Measurements from ENCODE around the gene WDR38. TPM values are rescaled to one million over a fixed set of nuclear protein-coding genes. Genes with fewer than 3 reads are reported as not detected.

The WDR38 gene
- total RNA-seq, 1 experiment from 2014 or later = not detected

DNA sequence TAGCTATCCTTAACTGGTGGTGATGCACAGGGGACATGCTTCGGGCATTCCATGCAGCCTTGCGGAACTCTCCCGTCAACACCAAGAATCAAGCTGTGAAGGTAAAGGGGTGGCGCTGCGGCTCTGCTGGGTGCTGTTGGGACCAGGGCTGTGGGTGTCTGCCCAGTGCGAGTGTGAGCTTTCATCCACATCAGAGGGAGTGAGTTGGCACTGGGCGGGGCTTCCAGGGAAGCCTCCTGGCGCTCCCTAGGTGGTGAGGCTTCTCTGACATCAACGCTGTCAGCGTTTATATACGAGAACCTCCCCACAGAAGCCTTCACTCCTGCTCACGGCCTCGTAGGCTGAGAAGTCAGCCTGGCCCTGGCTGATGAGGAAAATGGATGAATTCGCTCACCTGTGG, 20.4 kb downstream of the WDR38 start:
- in situ Hi-C loops (cut with HindIII; ENCODE audit: low pct_unique_long_range_greater_than_20kb, low sequenced_read_pairs) = no loop called here
- peak; percentile 72 for DNase-seq (ENCODE audit: low read depth)

DNA sequence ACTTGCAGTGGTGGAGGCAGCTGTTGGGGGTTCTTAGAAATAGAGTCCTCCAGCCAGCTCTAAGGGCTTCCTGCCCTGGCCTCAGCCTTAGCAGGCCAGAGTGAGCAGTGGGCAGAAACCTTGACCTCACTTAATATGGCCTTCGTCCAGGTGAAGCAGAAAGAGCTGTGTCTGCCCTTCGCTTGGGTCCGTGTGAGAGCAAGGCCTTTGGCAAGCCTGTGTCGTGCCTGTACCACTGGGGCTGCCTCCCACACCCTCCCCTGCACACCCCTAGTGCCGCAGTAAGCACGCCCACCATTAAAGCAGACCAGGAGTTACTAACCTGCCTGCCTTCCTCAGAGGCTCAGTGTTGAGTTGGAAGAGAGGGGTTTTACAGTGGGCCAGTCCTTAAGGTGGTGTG, 22.2 kb downstream of the WDR38 start:
- in situ Hi-C loops (cut with HindIII; ENCODE audit: low pct_unique_long_range_greater_than_20kb, low sequenced_read_pairs) = no loop called here

DNA sequence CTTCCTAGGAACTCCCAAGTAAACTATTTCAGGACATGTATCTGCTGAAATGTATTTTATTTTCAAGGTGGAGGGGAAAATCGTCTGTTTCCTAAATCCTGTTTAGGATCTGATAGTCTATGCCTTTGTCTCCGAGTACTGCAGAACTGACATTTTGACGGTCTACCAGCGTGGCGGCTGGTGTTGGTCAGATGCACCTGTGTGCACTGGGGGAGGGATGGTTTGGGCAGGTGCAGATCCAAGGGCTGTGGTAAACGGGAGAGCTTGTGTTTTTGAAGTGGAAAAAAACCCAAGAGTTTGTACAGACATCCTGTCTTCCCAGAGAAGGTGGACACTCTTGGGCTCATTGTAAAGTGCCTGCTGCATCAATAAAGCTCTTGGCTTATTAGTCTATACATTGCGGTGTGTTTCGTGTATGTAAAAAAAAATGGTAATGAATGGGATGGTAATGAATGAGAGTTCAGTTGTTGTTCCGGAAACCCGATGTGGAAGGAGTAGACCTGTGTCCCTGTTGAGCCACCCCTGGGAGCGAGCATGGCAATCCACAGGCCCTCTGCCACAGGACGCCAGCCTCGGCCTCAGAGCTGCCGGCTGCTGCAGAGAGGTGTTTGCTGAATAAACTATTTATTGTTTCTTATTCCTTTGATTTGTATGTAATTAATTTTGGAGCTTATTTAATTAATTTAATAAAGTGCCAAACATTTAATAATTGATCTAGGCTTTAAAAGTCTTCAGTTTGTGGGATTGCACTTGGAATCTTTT, 23.9 kb downstream of the WDR38 start:
- no peak for DNase-seq (ENCODE audit: low read depth)

More for the DNA sequence above, 22.2 kb downstream of the WDR38 start:
- no peak for DNase-seq (ENCODE audit: low read depth)

DNA sequence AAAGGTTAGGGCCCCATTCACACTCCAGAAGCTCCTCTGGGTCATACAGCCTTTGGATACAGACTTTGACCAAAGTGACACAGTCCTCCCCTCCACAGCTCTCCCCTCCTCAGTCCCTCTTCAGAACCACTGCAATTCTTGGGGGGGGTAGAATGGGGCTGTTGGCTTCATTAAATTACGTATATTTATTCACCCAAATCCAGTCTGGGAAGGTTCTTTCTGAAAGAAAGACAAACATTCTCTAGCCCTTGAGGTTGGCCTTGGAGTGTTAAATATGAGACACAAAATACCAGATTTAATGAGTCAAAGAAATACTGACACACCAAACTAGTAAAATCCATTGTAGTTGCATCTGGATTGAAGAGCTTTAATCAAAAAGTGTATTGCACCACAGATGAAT, 24.8 kb downstream of the WDR38 start:
- no peak for DNase-seq (ENCODE audit: low read depth)
- in situ Hi-C loops (cut with HindIII; ENCODE audit: low pct_unique_long_range_greater_than_20kb, low sequenced_read_pairs) = no loop called here

More for the DNA sequence above, 23.9 kb downstream of the WDR38 start:
- in situ Hi-C loops (cut with HindIII; ENCODE audit: low pct_unique_long_range_greater_than_20kb, low sequenced_read_pairs) = no loop called here

DNA sequence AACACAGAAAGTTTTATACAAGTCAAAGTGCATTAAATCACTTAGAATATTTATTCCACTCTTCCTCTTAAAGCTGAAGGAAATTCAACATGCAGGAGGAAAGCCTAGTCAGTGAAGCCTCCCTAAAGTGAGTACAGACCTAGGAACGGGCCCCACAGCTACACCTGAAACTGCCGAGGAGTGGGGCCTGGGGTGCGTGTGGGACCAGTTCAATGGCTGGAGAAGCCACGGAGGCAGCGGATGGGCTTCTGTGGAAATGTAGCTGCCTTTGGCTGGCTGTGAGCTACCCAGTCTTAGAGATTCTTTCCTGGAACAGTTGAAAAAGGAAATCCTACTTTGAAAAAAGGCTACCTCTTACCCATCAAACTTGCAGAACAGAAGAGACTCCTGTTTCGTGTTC, 25.3 kb downstream of the WDR38 start:
- in situ Hi-C loops (cut with HindIII; ENCODE audit: low pct_unique_long_range_greater_than_20kb, low sequenced_read_pairs) = no loop called here
- DNase-seq (ENCODE audit: low read depth) = no peak

DNA sequence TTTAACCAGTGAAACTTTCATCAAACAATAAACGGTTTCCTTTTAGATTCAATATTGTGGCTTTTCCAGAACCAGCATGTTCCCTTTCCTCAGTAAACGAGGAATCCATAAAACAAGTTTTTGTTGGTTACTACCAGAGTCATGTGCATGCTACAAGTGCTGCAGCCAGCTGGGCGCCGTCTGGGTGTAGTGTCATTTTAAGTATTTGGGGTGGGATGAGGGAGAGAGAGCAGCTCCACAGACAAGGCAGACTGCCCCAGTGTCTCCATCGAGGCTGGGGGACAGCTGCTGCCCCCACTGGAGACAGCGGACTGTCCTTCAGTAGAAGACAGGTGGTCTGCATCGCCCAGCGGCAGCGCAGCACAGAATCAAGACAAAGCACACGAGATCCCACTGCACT, 26.0 kb downstream of the WDR38 start:
- DNase-seq (ENCODE audit: low read depth) = no peak
- in situ Hi-C loops (cut with HindIII; ENCODE audit: low pct_unique_long_range_greater_than_20kb, low sequenced_read_pairs) = no loop called here

DNA sequence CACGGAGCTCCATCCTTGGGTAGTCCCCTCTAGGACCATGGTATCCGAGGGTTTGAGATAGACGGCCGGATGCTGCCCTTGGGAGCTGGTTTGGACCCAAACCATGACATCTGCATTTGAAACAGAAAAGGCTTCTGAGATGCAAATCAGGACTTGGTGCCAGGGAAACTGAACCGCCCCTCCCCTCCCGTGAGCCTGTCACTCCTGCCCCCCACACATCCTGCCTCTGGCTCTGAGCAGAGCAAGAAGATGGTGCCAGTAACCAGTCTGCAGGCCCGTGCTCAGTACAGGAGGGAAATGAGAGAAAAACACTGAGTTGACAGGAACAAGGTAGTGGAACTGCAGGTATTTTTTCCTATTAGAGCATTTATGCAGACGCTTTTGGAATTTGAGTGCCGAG, 27.2 kb downstream of the WDR38 start:
- in situ Hi-C loops (cut with HindIII; ENCODE audit: low pct_unique_long_range_greater_than_20kb, low sequenced_read_pairs) = no loop called here
- no peak for DNase-seq (ENCODE audit: low read depth)

DNA sequence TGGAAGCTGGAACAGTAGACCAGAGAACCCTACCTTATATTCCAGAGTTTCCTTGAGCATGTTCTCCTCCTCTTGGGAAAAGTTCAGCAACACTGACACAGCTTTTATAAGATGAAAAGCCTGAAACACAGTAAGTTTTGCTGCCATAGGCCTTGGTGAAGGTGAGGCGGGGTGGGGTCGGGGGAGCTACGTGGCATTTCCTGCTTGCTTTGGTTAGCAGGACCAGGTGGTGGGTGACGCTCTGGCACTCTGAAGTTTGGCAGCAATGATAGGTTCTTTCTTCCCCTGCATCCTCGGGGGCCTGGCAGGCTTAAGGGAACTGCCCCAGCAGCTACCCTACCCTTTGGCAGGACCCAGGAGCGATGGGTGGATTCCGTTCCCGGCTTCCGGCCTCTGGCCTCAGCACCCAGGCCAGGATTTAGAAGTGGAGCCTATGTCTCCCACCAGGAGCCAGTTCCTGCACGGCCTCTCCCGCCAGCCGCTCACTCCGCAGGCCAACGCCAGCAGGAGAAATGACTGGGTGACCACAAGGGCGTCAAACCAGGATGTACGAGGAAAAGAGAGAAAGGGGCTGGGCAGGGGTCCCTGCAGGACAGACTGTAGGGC, 28.0 kb downstream of the WDR38 start:
- in situ Hi-C loops (cut with HindIII; ENCODE audit: low pct_unique_long_range_greater_than_20kb, low sequenced_read_pairs) = no loop called here
- DNase-seq (ENCODE audit: low read depth) = no peak

DNA sequence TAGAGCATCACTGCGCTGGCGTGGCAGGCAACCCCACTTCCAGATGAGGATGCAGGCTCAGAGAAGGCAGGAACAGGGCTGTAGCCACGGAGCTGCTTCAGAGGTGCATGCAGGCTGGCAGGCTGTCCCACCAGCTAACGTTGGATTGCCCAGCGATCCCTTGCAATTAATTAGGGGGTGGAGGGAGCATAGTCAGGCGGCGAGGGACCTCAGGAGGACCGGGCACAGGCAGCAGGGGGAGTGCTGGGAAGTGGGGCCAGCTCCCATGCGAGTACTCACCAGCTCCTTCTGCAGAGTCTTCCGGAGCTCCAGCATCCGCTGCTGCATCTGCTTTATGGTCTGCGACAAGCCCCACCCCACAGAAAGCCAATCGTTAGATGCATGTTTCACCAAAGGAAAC, 29.0 kb downstream of the WDR38 start:
- in situ Hi-C loops (cut with HindIII; ENCODE audit: low pct_unique_long_range_greater_than_20kb, low sequenced_read_pairs) = no loop called here

DNA sequence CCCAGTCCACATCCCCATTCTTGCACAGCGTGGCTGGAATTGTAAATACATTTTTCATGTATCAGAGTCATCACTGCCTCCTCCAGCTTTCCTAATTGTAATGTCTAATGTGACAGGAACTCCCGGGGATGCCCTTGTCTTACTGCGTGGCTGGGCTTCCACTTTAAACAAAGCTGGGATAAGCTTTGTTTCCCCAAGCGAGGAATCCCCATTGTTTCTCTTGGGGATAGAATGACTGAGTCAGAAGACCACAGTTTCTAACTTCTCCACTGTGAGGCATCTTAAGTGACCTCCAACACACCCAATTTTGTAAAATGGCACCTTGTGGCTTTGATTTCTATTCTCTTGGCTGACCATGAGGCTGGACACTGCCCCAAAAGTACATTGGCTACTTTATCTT, 31.1 kb downstream of the WDR38 start:
- no peak for DNase-seq (ENCODE audit: low read depth)
- in situ Hi-C loops (cut with HindIII; ENCODE audit: low pct_unique_long_range_greater_than_20kb, low sequenced_read_pairs) = no loop called here

More for the DNA sequence above, 29.0 kb downstream of the WDR38 start:
- no peak for DNase-seq (ENCODE audit: low read depth)

DNA sequence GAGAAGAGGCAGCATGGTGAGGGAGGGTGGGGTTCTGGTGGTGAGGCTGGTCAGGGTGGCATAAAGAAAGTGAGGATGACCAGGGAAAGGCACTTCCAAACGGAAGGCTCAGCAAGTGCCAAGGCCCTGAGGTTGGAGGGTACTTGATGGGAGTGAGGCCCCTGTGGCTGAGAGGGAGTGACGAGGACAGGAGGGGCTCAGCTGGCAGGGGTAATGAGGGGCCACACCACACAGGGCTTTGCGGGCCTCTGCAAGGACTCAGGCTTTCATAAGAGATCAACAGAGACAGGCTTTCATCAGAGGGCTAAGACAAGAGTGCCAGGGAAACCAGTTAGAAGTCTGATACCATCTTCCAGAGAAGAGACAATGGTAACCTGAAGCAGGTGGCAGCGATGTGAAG, 32.3 kb downstream of the WDR38 start:
- in situ Hi-C loops (cut with HindIII; ENCODE audit: low pct_unique_long_range_greater_than_20kb, low sequenced_read_pairs) = no loop called here
- DNase-seq (ENCODE audit: low read depth) = no peak

DNA sequence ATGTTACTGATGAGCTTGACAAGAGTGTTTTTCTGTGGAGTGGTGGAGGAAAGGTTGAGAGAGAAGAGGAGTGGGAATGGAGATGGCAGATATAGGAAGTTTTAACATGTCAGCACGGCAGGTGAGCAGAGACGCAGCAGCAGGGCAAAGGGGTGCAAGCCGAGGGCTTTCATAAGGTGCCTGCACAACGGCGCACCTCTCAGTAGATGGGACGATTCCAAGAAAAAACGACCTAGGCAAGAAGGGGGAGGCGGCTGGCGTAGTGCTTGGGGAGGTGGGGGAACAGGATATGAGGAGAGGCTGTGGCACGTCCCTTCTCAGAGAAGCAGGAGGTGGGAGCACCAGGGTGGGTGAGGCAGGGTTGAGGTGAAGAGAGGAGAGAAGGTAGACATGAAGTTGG, 33.2 kb downstream of the WDR38 start:
- in situ Hi-C loops (cut with HindIII; ENCODE audit: low pct_unique_long_range_greater_than_20kb, low sequenced_read_pairs) = no loop called here
- no peak for DNase-seq (ENCODE audit: low read depth)

DNA sequence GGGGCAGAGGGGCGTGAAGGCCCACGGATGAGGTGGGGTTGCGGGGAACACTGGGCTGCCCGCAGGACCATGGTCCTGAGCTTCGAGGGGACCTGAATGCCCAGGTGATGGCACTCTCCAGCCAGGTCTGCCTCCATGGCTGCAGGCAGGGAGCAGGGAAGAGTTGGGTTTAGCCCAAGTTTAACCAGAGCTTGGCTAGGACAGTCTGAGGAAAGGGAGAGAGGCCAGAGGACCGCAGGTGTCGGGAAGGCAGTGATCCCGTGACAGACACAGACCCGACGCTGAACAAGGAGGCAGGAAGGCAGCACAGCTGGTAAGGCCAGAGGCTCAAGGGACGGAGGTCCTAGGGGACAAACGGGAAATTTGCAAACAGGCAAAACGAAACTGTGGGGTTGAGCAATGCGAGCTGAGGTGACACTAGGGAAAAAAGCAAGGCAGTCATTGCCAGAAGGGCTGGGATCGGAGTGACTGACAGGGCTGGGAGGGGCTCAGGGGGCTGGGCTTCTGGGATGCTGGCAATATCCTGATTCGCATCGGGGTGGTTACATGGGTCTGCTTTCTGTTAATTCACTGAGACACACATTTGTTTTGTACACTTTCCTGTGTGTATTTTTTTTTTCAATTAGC, 33.7 kb downstream of the WDR38 start:
- in situ Hi-C loops (cut with HindIII; ENCODE audit: low pct_unique_long_range_greater_than_20kb, low sequenced_read_pairs) = no loop called here
- DNase-seq (ENCODE audit: low read depth) = no peak

DNA sequence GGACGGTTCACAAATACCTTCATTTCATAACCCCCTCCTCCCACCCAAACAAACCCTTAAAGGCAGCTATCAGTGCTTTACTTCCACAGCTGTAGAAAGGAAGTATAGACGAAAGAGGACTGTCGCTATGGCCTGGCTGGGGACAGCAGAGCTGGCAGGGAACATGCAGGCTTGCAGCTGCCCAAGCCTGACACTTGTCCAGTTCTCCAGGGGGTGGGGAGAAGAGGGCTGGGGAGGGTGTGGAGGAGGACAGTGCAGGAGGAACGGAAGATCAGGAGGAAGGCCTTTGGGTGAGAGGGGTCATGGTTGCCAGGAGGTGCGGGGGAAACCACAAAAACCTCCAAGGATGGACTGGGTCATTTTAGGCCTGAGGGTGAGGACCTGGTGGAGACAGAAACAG, 34.6 kb downstream of the WDR38 start:
- in situ Hi-C loops (cut with HindIII; ENCODE audit: low pct_unique_long_range_greater_than_20kb, low sequenced_read_pairs) = no loop called here
- DNase-seq (ENCODE audit: low read depth) = no peak

DNA sequence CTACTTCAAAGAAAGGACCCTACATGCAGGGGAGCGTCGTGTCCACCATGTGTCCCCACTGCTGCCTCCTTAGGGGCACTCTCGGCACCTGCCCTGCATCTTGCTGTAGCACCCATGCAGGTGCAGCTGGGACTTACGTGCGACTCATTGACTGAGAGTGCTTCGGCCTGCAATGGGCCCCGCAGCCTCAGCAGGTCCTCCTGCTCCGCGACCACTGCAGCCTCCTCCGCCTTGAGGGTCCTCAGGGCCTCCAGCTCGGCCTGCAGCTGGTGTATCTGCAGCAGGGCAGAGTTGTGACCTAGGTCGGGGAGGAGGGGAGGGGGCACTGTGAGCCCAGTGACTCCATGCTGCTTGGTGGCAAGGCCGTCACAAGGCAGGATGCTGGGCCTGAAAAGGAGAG, 35.7 kb downstream of the WDR38 start:
- in situ Hi-C loops (cut with HindIII; ENCODE audit: low pct_unique_long_range_greater_than_20kb, low sequenced_read_pairs) = no loop called here
- no peak for DNase-seq (ENCODE audit: low read depth)

DNA sequence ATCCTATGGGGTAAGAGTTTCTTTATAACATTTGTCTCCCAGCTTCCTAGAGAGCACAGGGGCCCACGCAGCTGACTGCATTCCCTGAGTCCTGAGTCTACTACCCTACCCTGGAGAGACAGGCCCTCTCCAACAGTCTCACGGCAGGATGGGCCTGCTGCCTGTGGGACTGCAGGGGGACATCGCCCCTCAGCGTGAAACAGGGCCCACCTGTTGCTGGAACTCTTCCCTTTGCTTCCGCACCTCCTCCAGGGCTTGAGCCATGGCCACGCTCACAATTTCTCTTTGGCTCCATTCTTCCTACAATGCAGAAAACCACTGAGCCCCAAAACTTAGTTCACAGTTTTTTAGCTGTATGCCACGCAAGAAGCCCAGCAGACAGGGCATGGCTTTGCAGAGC, 36.9 kb downstream of the WDR38 start:
- in situ Hi-C loops (cut with HindIII; ENCODE audit: low pct_unique_long_range_greater_than_20kb, low sequenced_read_pairs) = no loop called here
- DNase-seq (ENCODE audit: low read depth) = no peak

DNA sequence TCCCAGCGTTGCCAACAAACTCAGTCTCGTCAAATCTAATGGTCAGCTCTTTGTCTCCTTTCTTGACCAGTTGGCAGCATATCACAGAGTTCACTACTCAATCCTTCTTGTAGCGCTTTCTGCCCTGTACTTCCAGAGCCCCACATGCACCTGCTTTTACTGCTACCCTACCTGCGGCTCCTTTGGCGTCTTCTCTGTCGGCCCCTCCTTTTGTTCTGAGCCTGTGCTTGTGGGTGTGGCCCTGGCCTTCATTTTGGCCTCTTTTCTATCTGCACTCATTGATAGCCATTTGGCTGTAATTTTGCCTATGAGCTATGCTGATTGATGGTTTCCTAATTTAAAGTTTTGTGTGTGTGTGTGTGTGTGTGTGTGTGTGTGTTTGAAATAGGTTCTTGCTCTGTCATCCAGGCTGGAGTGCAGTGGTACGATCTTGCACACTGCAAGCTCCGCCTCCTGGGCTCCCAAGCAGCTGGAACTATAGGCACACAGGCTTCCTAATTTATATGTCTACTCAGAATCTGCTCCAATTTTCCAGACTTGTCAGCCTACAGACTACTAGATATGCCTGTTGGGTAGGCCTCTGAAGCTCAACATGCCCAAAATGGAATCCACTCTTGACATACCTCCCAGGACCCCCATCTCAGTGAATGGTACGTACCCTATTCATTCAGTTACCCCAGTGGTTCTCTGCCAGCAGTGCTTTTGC, 40.9 kb downstream of the WDR38 start:
- in situ Hi-C loops (cut with HindIII; ENCODE audit: low pct_unique_long_range_greater_than_20kb, low sequenced_read_pairs) = no loop called here

DNA sequence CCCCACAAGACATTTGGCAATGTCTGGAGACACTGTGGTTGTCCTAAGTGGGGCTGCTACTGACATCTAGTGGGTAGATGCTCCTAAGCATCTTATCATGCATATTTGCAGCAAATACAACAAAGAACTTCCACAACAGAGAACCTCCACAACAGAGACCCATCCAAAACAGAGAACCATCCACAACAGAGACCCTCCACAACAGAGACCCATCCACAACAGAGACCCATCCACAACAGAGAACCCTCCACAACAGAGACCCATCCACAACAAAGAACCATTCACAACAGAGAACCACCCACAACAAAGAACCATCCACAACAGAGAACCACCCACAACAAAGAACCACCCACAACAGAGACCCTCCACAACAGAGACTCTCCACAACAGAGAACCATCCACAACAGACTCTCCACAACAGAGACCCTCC, 41.5 kb downstream of the WDR38 start:
- peak; percentile 17 for DNase-seq (ENCODE audit: low read depth)
- in situ Hi-C loops (cut with HindIII; ENCODE audit: low pct_unique_long_range_greater_than_20kb, low sequenced_read_pairs) = no loop called here

More for the DNA sequence above, 40.9 kb downstream of the WDR38 start:
- DNase-seq (ENCODE audit: low read depth) = no peak

Data from Caki2 (cell line).